ENCODE data around the gene PI4KB.
"Not testable (repeated sequence)": the region's sequence is repeated elsewhere in the genome, so short reads cannot be mapped to it uniquely, and the experiment has no call there.

PI4KB gene

DNA sequence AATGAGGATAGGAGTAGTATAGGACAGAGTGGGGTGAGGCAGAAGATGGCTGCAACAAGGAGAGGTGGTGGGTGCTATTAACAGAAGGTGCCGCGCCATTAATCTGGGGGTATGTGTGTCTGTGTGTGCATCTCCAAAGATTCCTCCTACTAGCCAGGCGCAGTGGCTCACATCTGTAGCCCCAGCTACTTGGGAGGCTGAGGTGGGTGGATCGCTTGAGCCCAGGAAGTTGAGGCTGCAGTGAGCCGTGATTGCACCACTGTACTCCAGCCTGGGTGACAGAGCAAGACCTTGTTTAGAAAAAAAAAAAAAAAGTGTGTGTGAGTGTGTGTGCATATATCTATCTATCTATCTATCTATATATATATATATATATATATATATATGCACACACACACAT lies 51.9 kb downstream of the PI4KB start:
- DNase-seq, result not testable (repeated sequence)

DNA sequence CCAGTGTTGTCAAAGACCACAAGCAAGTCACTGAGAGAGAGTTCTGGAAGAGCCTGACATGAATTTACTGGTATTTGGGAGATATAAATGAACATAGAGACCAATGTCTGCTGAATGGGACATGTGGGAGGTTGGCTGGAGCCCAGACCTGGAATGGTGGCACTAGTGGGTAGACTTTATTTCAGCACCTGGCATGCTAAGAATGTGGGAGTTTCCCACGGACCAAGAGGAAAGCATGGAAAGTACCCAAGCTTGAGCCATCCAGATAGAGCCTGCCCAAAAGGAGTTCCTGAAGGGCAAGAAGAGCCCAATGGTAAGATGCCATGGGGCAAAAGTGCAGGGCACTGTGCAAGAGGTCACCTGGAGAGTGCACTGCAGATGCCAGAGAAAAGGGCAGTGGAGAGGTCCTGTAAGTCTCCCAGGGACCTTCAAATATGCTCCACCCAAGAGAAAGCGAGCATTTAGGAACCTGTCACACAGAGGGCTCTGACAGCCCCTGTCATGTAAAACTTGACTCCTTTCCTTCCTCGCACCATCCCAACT lies 53.2 kb downstream of the PI4KB start:
- no peak for DNase-seq

- no peak for DNase-seq
These were observed 59.5 kb downstream of the PI4KB start for GRCh38 chr1:151267760-151268159.

GRCh38 chr1:151266821-151267220 lies 60.4 kb downstream of the PI4KB start:
- no peak for DNase-seq

GRCh38 chr1:151266315-151266714 lies 60.9 kb downstream of the PI4KB start:
- DNase-seq, result no peak

GRCh38 chr1:151265446-151266236 lies 61.6 kb downstream of the PI4KB start:
- DNase-seq, result no peak

GRCh38 chr1:151259351-151259750 lies 67.9 kb downstream of the PI4KB start:
- no peak for DNase-seq

DNA sequence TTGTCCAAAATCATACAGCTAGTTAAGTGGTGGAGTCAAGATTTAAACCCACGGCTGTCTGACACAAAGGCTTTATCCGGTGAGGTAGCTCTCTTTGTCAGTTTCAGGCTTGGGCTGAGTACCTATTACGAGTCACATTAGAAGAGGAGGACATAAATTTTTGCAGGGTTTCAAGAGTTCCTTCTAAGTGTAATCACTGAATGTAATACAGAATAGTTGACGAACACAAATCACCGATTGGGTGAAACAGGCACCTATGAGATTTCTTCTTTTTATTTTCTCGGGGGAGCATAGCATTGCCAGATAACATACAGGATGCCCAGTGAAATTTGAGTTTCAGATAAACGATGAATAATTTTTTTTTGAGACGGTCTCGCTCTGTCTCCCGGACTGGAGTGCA lies 71.8 kb downstream of the PI4KB start:
- peak in 1 of 3 experiments; percentile 51 for DNase-seq

DNA sequence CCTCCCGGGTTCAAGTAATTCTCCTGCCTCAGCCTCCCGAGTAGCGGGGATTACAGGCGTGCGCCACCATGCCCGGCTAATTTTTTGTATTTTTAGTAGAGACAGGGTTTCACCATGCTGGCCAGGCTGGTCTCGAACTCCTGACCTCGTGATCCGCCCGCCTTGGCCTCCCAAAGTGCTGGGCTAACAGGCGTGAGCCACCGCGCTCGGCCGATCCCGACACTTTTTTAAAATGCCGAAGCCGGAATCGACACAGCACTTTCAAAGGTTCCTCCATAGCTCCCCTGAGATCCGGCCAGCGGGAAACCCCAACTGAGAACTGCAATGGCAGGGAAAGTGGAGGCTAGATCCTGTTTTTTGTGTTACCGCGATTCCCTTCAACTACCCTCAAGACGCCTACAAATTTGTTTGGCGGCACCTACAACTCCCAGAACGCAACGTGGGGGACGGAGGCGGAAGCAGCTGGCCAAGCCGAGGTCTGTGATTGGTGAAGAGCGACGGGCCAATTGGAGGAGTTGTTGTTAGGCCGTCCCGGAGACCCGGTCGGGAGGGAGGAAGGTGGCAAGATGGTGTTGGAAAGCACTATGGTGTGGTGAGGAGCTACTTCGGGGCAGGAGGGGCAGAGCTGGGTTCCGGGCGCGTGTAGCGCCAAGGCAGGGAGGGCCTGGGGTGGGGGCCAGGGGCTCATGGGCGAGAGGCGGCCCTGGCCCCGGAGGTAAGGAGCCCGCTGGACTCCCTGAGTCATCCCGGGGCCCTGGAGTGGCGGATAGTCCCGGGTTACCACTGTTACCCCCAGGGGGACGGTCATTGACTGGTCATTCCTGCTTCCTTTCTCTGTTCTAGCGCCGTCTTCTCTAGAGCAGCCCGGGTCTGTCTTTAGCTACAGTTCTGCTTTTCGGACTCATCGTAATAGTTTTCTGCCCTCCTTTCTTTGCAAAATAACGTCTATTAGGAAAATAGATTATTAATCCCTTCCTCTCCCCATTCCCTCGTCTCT lies 72.7 kb downstream of the PI4KB start, which contains the start of gene PSMD4:
Gene PSMD4 (plus strand): TSS at position 518 of the 997 bp plus-strand sequence. CDS start 49 bp downstream, at position 567.
- DNase-seq, result peak; percentile 93 to 99 (median 97)

DNA sequence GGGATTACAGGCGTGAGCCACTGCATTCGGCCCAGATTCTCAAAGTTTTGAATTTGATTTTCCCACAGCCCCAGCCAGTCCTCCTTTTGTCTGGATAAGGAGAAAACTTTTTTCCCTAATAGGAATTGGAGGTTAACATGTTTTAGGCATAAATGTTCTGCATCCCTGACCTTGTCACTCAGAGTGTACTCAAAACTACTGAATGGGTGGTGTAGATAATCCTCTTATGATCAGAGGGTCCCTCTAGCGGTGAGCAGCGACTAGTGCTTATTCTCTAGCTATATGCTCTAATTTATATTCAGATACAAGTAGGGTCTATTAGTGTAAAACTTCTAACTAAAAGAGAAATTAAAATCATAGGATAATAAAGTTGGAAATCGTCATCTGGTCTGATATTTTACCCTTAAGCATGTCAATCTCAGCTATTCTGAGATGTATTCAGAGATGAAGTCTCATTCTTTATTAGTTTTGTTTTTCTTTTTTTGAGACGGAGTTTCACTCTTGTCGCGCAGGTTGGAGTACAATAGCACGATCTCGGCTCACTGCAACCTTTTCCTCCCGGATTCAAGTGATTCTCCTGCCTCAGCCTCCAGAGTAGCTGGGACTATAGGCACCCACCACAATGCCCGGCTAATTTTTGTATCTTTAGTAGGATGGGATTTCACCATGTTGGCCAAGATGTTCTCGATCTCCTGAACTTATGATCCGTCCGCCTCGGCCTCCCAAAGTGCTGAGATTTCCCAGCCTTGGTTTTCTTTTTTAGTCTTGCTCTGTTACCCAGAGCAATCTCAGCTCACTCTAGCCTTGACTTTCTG lies 75.4 kb downstream of the PI4KB start:
- peak; percentile 15 to 86 (median 67) for DNase-seq

DNA sequence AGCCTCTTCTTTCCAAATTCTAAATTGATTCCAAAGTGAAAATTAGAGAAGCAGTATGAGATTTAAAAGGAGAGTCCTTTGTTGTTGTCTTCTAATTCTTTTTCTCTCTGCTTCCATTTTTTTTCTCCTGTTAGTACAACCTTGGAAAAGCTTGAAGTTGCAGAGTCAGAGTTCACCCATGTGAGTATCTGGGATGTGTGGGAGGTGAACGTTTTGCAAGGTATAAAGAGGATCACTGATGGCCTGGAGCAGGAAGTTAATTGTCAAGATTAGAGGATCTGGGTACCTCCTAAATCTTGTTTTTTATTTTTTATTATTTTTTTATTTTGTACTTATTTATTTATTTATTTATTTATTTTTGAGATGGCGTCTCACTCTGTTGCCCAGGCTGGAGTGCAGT lies 80.4 kb downstream of the PI4KB start:
- no peak for DNase-seq

DNA sequence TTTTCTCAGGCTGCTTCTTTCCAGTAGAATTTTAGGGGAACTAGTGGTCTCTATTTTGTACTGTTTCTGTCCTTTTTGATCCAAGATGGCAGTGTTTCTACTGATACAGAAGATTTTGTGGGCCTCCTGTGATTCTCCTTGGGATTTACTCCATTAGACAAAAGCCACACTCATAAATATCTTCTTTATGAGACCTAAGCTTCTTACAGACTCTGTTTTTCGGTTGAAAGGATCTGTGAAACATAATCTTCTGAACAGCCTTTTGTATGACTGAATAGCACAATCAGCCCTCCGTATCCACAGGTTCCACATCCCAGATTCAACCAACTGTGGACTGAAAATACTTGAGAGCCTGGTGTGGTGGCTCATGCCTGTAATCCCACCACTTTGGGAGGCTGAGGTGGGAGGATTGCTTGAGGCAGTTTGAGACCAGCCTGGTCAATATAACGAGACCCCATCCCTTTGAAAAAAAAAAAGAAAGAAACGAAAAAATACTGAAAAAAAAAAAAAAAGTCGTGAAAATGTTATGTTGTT lies 83.5 kb downstream of the PI4KB start:
- DNase-seq, result no peak

DNA sequence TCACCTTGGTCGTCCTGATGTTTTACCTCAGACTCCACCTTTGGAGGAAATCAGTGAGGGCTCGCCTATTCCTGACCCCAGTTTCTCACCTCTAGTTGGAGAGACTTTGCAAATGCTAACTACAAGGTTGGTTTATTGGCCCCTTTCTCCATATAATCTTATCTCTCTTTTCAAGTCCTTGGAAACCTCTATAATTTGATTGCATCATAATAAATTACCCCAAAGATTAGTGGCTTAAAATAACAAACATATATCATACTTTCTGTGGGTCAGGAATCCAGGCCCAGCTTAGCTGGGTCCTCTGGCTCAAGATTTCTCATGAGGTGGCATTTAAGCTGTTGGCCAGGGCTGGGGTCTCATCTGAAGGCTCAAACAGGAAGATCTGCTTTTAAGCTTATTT lies 84.8 kb downstream of the PI4KB start:
- DNase-seq, result no peak

All from NCI-H1417 (cell line).